DMS114 treated with DMSO at 0.1 percent for 48 hours (cell line): ENCODE data around the gene OXCT2.

Experiments
- DNase-seq: peaks from one replicate; lab custom pipeline; 2025; ENCODE audit not compliant: unreplicated experiment; lab: John Stamatoyannopoulos, UW

OXCT2 gene

GRCh38 chr1:39737546-39738169 is 33.5 kb downstream of the OXCT2 start:
- DNase-seq, result no peak

- DNase-seq, result no peak
Observed at GRCh38 chr1:39735731-39736130, 35.4 kb downstream of the OXCT2 start.

DNA sequence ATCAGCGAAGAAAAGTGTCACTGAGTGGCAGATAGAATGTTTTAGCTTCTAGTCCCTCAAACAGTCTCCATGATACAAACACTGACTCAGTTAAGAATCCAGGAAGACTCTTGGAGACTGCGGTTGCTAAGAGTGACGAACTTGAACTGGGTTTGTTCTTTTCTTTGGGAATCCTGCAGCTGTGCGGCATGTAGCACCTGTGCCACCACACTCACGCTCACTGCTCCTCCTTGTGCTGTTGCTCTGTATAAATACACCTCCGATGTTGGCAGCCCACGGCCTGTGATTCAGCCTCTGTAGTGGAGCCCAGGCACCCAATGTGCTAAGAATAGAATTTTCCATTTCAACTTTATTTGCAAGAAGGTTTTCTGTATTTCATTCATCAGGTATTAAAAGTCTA is 38.0 kb downstream of the OXCT2 start:
- no peak for DNase-seq

DNA sequence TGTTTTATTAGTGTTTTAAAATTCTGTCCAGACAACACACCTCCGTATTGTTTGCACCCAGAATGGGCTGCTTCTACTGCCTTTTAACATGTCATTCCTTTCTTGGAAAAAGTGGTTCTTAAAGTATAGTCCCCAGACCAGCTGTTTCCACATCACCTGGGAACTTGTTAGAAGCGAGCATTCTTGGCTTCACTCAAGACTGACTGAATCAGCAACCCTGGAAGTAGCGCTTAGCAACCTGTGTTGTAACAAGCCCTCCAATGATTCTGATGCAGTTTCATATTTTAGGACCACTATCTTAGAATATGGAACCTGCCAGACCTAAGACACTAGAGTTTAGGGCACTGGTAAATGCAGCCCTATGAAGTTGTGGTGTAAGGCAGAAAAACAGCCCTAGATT is 38.4 kb downstream of the OXCT2 start:
- DNase-seq, result no peak

GRCh38 chr1:39729842-39730241 is 41.3 kb downstream of the OXCT2 start:
- DNase-seq, result no peak

GRCh38 chr1:39729030-39729429 is 42.1 kb downstream of the OXCT2 start:
- no peak for DNase-seq

- DNase-seq, result no peak
Observed at GRCh38 chr1:39727932-39728317, 43.2 kb downstream of the OXCT2 start.

DNA sequence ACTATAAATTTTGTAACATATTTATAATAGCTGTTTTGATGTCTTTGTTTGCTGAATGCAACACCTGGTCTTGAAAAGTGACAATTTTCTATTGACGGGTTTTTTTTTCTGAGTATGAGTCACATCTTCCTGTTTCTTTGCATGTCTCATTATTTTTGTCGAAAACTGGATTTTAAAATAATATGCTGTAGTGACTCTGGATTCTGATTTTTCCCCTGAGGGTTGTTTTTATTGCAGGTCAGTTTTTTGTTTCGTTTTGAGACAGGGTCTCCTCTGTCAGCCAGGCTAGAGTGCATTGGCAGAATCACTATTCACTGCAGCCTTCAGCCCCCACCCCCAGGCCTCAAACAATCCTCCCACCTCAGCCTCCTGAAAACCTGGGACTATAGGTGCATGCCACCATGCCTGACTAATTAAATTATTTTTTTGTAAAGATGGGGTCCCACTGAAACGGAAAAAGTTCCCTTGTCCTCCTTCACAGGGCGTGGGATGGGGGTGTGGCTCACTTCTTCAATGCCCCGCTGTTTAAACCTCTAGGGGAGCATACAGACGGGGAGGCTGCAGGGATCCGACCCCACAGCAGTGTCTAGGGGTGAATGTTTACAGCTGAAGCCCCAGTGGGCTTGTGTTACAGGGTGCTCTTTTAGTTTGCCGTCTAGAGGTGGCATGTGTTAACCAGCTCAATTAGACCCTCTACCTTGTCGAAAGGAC is 43.8 kb downstream of the OXCT2 start:
- DNase-seq, result no peak

GRCh38 chr1:39726600-39726999 is 44.5 kb downstream of the OXCT2 start:
- no peak for DNase-seq

DNA sequence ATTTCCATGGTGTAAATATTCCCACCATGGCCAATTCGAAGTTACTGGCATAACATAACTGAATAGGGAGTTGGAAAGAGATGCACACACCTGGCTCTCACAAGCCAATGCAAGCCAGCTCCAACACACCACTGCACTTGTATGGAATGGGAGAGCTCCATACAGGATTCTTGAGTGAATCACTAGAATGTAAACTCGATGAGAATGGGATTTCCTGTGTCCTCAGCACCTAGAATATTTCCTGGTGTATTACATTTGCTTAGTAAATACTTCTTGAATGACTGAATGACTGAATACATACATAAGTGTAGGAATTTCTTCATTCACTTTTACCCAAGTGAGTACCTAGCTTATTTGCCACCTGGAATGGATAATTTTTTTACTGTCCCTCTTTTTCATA is 48.7 kb downstream of the OXCT2 start:
- DNase-seq, result no peak

- DNase-seq, result no peak
Observed at GRCh38 chr1:39721664-39722063, 49.5 kb downstream of the OXCT2 start.

- DNase-seq, result peak; percentile 77
Observed at GRCh38 chr1:39720094-39720999, 50.8 kb downstream of the OXCT2 start.
